OCI-LY7 (cell line): ENCODE data around the gene KCNT1. TPM values are rescaled to one million over a fixed set of nuclear protein-coding genes. Genes with fewer than 3 reads are reported as not detected.

Source experiments
- BruUV-seq: library from RNA; stranded (reverse); fragments of 400-500 nt; replicated peaks from 2 replicates; lab custom pipeline; 2021; lab: Mats Ljungman, UMichigan
- CTCF ChIA-PET: fragments of 300-600 bp; sonication (Branson Sonifier 250); formaldehyde crosslinking; loops from one replicate; lab custom pipeline; 2022; ENCODE audit warnings: antibody characterized with exemption; ENCODE audit not compliant: unreplicated experiment; lab: Charles Lee
- POLR2A ChIA-PET: fragments of 300-600 bp; sonication (Branson Sonifier 250); formaldehyde crosslinking; loops from one replicate; lab custom pipeline; 2022; ENCODE audit warnings: antibody characterized with exemption; lab: Charles Lee
- DNase-seq: peaks from one replicate; pipeline ENCODE4 v3.0.0-alpha.2; 2015; ENCODE audit warnings: low spot score
- H2AFZ ChIP-seq: fragments of 200-600 bp; sonication (generic), shearing (Covaris generic); 2 replicates; pipeline ENCODE4 v1.6.1; 2014; ENCODE audit warnings: mild to moderate bottlenecking, antibody characterized with exemption, low read length, moderate library complexity
- H3K27ac ChIP-seq: fragments of 200-600 bp; sonication (generic); 2 replicates; pipeline ENCODE4 v1.5.1; 2014; ENCODE audit warnings: mixed run types, low read depth, mild to moderate bottlenecking, moderate library complexity, low read length, inconsistent platforms; ENCODE audit not compliant: poor library complexity, severe bottlenecking
- H3K36me3 ChIP-seq: fragments of 200-600 bp; sonication (generic); 2 replicates; pipeline ENCODE4 v1.6.1; 2014; ENCODE audit warnings: mild to moderate bottlenecking, antibody characterized with exemption, low read length, moderate library complexity, mixed read lengths; ENCODE audit not compliant: insufficient read depth
- H3K4me1 ChIP-seq: fragments of 200-600 bp; sonication (generic); 2 replicates; pipeline ENCODE4 v1.5.1; 2014; ENCODE audit warnings: mild to moderate bottlenecking, low read length; ENCODE audit not compliant: insufficient read depth, poor library complexity, severe bottlenecking
- H3K4me2 ChIP-seq: fragments of 200-600 bp; sonication (generic); 2 replicates; pipeline ENCODE4 v1.6.1; 2014; ENCODE audit warnings: mild to moderate bottlenecking, low read length
- H3K4me3 ChIP-seq: fragments of 200-600 bp; sonication (generic); 2 replicates; pipeline ENCODE4 v1.5.1; 2014; ENCODE audit warnings: mild to moderate bottlenecking, low read depth, low read length; ENCODE audit not compliant: poor library complexity, severe bottlenecking
- H3K79me2 ChIP-seq: fragments of 200-600 bp; sonication (generic); 2 replicates; pipeline ENCODE4 v1.6.1; 2016; ENCODE audit warnings: low read depth, mild to moderate bottlenecking, low read length, moderate library complexity, mixed read lengths; ENCODE audit not compliant: insufficient read depth
- H3K9me2 ChIP-seq: fragments of 200-600 bp; sonication (generic); 2 replicates; pipeline ENCODE4 v1.6.1; 2016; ENCODE audit warnings: mild to moderate bottlenecking, low read length, mixed read lengths; ENCODE audit not compliant: insufficient read depth
- H3K9me3 ChIP-seq: fragments of 200-600 bp; sonication (generic); 2 replicates; pipeline ENCODE4 v1.6.1; 2014; ENCODE audit warnings: mild to moderate bottlenecking, mixed run types, low read length, mixed read lengths
- H4K20me1 ChIP-seq: fragments of 200-600 bp; sonication (generic); 2 replicates; pipeline ENCODE4 v1.6.1; 2014; ENCODE audit warnings: mild to moderate bottlenecking, antibody characterized with exemption, low read length, moderate library complexity, mixed read lengths; ENCODE audit not compliant: insufficient read depth
- CTCF ChIP-seq: fragments of 200-600 bp; sonication (generic); conservative IDR thresholded peaks from 2 replicates; pipeline ENCODE4 v1.5.1; 2014; ENCODE audit warnings: mild to moderate bottlenecking, antibody characterized with exemption, low read length, moderate library complexity, mixed read lengths
- EZH2phosphoT487 ChIP-seq: fragments of 200-600 bp; sonication (generic); IDR thresholded peaks from 2 replicates; pipeline ENCODE4 v1.6.1; 2018; ENCODE audit warnings: low read depth, borderline replicate concordance, mild to moderate bottlenecking, mixed run types, antibody characterized with exemption, low read length, moderate library complexity, mixed read lengths
- intact Hi-C: fragments of 100-400 bp; cut with micrococcal nuclease; formaldehyde crosslinking; loops from one replicate; pipeline ENCODE4 v1.10.0; 2022; ENCODE audit not compliant: unreplicated experiment
- total RNA-seq, 2 experiments: library from RNA; depleted of rRNA in 1 of 2; stranded (reverse); fragments of >200 nt in 1 of 2; shearing (Covaris generic) in 1 of 2; gene quantifications; 2 replicates each; pipeline ENCODE4 v1.2.3, GENCODE V29; 2014 to 2022

The KCNT1 gene
- total RNA-seq, 2 experiments from 2014 or later: not detected

GRCh38 chr9:135741276-135742219 lies 39.6 kb downstream of the KCNT1 start:
- no peaks in the 10 kb centered on the region for H3K4me1 ChIP-seq
- no peak overlapping the region for H3K4me3 ChIP-seq
- TF ChIP-seq CTCF (no peak), EZH2phosphoT487 (no peak)
- no peak overlapping the region for H3K27ac ChIP-seq
- no peaks in the 10 kb centered on the region for H3K36me3 ChIP-seq
- no peaks in the 10 kb centered on the region for H3K9me2 ChIP-seq
- ChIA-PET POLR2A (interaction anchor here (0.6 kb wide), 1 partner anchor 37 kb away, joined by 3 read pairs; no protein-coding TSS in a partner anchor), CTCF (no interaction called here)
- H3K79me2 ChIP-seq: no peaks in the 10 kb centered on the region
- no peak overlapping the region for H2AFZ ChIP-seq
- no peak overlapping the region for H3K4me2 ChIP-seq
- no TSS peak for BruUV-seq
- no peaks in the 10 kb centered on the region for H3K9me3 ChIP-seq
- intact Hi-C loops: no loop called here
- no peak for DNase-seq
- H4K20me1 ChIP-seq: no peaks in the 10 kb centered on the region

DNA sequence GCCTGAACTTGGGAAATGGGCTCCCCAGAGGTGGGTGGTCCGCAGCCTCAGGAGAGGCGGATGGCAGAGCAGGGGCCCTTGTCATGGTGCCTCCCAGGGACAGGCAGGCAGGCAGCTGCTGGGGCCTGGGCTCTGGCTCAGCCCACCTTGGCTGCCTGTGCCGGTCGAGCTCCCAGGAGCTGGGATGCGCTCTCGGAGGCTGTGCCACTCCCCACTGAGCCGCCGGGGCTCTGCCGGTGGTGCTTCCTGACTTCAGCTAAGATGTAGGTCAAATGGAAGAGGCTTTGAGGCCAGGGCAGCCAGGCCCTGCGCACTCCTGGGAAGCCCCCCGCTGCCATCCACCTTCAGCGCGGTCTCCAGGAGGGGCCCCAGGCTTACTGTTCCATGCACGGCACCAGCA lies 41.0 kb downstream of the KCNT1 start:
- CTCF ChIA-PET: no interaction called here

More for the DNA sequence above, 41.0 kb downstream of the KCNT1 start:
- BruUV-seq: no TSS peak
- no peak for TF ChIP-seq CTCF
- no peak for TF ChIP-seq EZH2phosphoT487
- Histone ChIP-seq H3K9me2 (no peaks in the 10 kb centered on the region), H3K4me2 (no peak overlapping the region), H4K20me1 (no peaks in the 10 kb centered on the region), H2AFZ (no peak overlapping the region), H3K36me3 (no peaks in the 10 kb centered on the region), H3K27ac (no peak overlapping the region), H3K79me2 (no peaks in the 10 kb centered on the region), H3K4me1 (no peaks in the 10 kb centered on the region), H3K4me3 (no peak overlapping the region), H3K9me3 (no peaks in the 10 kb centered on the region)
- intact Hi-C loops: no loop called here
- POLR2A ChIA-PET: no interaction called here
- DNase-seq: no peak
